ENCODE results near the gene NUP93.

The NUP93 gene

GRCh38 chr16:56711862-56712261, 18.1 kb upstream of the NUP93 start:
- TF ChIP-seq, protein P1, sequence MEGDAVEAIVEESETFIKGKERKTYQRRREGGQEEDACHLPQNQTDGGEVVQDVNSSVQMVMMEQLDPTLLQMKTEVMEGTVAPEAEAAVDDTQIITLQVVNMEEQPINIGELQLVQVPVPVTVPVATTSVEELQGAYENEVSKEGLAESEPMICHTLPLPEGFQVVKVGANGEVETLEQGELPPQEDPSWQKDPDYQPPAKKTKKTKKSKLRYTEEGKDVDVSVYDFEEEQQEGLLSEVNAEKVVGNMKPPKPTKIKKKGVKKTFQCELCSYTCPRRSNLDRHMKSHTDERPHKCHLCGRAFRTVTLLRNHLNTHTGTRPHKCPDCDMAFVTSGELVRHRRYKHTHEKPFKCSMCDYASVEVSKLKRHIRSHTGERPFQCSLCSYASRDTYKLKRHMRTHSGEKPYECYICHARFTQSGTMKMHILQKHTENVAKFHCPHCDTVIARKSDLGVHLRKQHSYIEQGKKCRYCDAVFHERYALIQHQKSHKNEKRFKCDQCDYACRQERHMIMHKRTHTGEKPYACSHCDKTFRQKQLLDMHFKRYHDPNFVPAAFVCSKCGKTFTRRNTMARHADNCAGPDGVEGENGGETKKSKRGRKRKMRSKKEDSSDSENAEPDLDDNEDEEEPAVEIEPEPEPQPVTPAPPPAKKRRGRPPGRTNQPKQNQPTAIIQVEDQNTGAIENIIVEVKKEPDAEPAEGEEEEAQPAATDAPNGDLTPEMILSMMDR (IDR thresholded peaks at IDR 0.05), result no peak

- TF ChIP-seq, protein P1 (IDR thresholded peaks at IDR 0.05), result no peak
Observed at GRCh38 chr16:56713794-56714193, 16.1 kb upstream of the NUP93 start.

DNA sequence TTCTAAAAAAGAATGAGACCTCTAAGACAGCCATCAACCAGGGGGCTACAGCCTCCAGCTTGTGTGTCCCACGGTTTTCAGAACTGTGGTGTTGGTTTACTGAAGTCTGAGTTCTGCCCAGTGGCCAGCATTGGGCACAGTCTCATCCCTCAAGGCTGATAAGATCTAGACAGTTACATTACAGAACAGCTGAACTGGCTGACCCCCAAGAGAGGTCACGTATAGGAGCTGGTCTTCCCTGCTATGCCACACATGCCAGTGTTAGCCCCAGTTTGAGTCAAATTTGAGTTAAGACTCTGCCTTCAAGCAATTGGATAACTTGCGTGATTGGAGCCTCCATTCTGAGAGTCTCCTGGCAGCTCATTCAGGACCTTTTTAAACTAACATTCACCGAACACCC, 14.8 kb upstream of the NUP93 start:
- TF ChIP-seq, protein P1 (IDR thresholded peaks at IDR 0.05), result no peak

- TF ChIP-seq, protein P1 (IDR thresholded peaks at IDR 0.05), result no peak
Observed at GRCh38 chr16:56716761-56717160, 13.2 kb upstream of the NUP93 start.

GRCh38 chr16:56722200-56722842, 7.6 kb upstream of the NUP93 start:
- TF ChIP-seq, protein P1 (IDR thresholded peaks at IDR 0.05), result no peak

GRCh38 chr16:56724191-56724590, 5.7 kb upstream of the NUP93 start:
- TF ChIP-seq, protein P1 (IDR thresholded peaks at IDR 0.05), result no peak

DNA sequence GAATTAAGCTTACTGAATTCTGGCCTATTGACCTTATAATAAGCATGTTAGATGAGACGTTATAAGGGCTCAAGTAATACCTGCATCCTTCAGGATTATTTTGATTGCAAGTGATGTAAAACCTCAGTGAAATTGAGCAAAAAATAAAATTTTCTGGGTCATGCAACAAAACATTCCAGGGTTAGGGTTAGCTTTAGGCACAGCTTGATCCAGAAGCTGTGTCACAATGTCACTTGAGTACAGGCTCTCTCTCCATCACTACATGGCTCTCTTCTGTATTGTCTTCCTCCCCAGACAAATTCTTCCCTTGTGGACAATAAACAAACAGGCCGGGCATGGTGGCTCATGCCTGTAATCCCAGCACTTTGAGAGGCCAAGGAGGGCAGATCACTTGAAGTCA, 3.6 kb upstream of the NUP93 start:
- TF ChIP-seq, protein P1 (IDR thresholded peaks at IDR 0.05), result no peak

- TF ChIP-seq, protein P1 (IDR thresholded peaks at IDR 0.05), result no peak
Observed at GRCh38 chr16:56726926-56727325, 3.0 kb upstream of the NUP93 start.
